Smooth muscle cell of the coronary artery (primary cell): ENCODE measurements around the gene TMPRSS3. TPM values are rescaled to one million over a fixed set of nuclear protein-coding genes. Genes with fewer than 3 reads are reported as not detected.

Experiments
- total RNA-seq: library from RNA; depleted of rRNA; stranded (reverse); fragments of >200 nt; gene quantifications from 2 replicates; pipeline ENCODE4 v1.2.3, GENCODE V29; 2014; ENCODE audit warnings: low replicate concordance

Gene TMPRSS3
- not detected in 2 replicates for total RNA-seq

DNA sequence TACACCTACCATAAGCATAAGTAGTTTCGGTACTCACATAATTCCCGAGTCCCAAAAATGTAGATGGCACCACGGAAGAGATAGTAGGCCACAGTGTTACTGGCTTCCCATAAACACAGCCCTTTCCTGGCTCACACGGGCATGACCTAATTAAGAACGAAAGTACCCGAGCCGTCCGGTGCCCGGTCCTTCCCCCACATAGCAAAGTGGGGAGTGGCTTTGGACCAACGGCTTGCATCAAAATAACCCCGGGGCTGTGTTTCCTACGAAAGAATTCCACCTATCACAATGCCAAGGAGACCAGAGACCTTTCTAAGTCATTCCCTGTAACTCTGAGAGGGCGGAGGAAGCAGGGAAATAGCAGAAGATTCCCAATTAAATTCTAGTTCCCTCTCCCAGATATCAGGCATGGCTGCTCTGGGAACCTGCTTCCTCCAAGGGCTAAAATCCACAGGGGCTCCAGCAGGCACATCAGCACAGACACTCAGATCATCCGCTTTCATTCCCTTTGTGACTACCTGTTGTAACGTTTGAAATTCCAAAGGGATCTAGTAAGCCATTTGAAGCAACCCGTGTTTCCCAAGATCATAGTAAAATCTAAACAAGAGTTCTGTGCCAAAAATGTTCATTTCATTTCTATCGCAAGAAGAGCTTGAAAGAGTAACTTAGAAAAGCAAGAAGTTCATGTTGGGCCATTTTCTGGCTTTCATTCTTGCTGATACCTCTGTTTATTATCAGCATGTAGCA is at the start of gene TMPRSS3:
Gene TMPRSS3 (minus strand): TSS at position 148 of the 747 bp plus-strand sequence. CDS start 635 bp downstream, outside the sequence.

DNA sequence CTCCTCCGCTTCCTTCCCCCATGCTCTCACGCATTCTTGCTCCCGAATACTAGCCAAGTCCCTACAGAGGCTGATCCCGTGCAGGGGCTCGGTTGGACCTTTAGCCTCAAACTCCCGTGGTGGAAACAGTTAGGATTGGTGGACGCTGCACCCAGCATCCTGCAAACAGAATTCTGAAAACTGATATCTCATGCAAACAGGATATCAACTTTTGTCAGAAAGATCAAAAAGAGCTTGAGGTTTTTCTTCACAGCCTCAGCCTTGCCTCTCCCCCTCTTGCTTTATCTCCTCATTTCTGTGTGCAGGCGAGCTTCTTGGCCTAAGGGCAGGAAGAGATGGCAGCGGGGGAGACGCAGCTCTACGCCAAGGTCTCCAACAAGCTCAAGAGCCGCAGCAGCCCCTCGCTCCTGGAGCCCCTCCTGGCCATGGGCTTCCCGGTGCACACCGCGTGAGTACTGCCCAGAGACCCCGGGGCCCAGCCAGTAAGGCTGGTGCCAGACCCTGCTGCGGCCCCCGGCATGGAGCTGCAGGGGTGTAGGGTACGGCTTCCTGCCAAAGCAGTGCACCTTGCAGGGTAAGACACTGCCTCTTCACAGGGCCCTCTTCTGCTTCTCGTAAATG is 7.9 kb upstream of the TMPRSS3 start, which contains the start of gene UBASH3A:
Gene UBASH3A (plus strand): TSS at position 292 of the 621 bp plus-strand sequence. CDS start 44 bp downstream, at position 336.

DNA sequence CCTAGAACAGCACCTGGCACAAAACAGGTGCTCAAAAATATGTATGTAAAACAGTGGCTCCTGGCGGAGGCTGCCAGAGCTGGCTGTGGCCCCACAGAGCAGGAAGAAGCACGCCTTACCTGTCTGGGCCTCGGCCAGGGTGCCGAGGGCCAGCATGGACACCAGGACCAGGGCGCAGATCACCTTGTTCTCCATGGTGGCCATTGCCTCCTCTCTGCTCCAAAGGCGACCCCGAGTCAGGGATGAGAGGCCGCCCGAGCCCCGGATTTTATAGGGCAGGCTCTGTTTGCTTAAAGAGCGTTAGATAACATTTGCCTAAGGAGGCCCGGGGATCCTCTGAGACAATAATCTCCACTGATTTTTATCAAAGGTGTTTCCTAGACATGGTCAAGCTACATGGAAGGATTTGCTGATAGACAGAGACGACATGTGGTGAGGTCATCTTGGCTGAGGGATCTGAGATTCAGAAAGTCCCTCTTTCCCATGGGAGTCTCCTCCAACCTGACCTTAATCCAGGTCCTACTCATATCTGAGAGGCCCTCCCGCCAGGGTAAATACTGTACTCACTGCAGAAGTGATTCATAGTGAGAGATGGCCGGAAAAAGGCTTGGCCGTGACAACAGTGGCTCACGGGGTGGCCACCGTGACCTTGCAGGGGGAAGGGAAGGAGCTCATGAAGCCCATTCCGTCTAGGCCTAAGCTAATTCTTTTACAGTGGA is 29.4 kb downstream of the TMPRSS3 start, which contains the start of gene TFF1:
Gene TFF1 (minus strand): TSS at position 244 of the 719 bp plus-strand sequence. CDS start 40 bp downstream, at position 204.

GRCh38 chr21:42350927-42351426 is 44.9 kb downstream of the TMPRSS3 start, which contains the start of gene TFF2:
Gene TFF2 (minus strand): TSS chr21:42350994. CDS start chr21:42350957, 37 bp downstream.

Other genes starting within 250 kb of the TMPRSS3 start
- gene ABCG1, start 176.9 kb downstream of the TMPRSS3 start, total RNA-seq: 0.59 and 15.9 TPM in 2 replicates
- 0.47 TPM in 1 of 2 replicates, not detected in the other for gene TFF3, start 80.6 kb downstream of the TMPRSS3 start, total RNA-seq
- gene TFF2, start 45.1 kb downstream of the TMPRSS3 start, total RNA-seq: not detected in 2 replicates
- gene TFF1, start 29.5 kb downstream of the TMPRSS3 start, total RNA-seq: 0.15 TPM in 1 of 2 replicates, not detected in the other
- not detected in 2 replicates for gene UBASH3A, start 7.8 kb upstream of the TMPRSS3 start, total RNA-seq
- 0.12 TPM in 1 of 2 replicates, not detected in the other for gene RSPH1, start 100.2 kb upstream of the TMPRSS3 start, total RNA-seq
- gene SLC37A1, start 117.8 kb upstream of the TMPRSS3 start, total RNA-seq: 1.9 and 6.1 TPM in 2 replicates